G401 (cell line): Measurements from ENCODE around the gene MFN2. TPM values are rescaled to one million over a fixed set of nuclear protein-coding genes. Genes with fewer than 3 reads are reported as not detected.
"Not testable (repeated sequence)": the region's sequence is repeated elsewhere in the genome, so short reads cannot be mapped to it uniquely, and the experiment has no call there.

Source experiments
- DNase-seq: peaks from one replicate; pipeline ENCODE4 v3.0.0-alpha.2; 2015; ENCODE audit warnings: low spot score
- in situ Hi-C: cut with HindIII; loops from 2 replicates; pipeline ENCODE4 v1.10.0; 2016; ENCODE audit warnings: low sequenced_read_pairs, mixed read lengths
- total RNA-seq: library from RNA; depleted of rRNA; stranded (reverse); fragments of >200 nt; shearing (Covaris generic); gene quantifications from 2 replicates; pipeline ENCODE4 v1.2.3, GENCODE V29; 2014

The MFN2 gene
- total RNA-seq, 1 experiment from 2014 or later = 37.0 TPM

- no peak for DNase-seq
- in situ Hi-C loops = no loop called here
These were observed 10.2 kb downstream of the MFN2 start for GRCh38 chr1:11990303-11991032.

- in situ Hi-C loops = no loop called here
- no peak for DNase-seq
These were observed 11.9 kb downstream of the MFN2 start for GRCh38 chr1:11991969-11992676.

DNA sequence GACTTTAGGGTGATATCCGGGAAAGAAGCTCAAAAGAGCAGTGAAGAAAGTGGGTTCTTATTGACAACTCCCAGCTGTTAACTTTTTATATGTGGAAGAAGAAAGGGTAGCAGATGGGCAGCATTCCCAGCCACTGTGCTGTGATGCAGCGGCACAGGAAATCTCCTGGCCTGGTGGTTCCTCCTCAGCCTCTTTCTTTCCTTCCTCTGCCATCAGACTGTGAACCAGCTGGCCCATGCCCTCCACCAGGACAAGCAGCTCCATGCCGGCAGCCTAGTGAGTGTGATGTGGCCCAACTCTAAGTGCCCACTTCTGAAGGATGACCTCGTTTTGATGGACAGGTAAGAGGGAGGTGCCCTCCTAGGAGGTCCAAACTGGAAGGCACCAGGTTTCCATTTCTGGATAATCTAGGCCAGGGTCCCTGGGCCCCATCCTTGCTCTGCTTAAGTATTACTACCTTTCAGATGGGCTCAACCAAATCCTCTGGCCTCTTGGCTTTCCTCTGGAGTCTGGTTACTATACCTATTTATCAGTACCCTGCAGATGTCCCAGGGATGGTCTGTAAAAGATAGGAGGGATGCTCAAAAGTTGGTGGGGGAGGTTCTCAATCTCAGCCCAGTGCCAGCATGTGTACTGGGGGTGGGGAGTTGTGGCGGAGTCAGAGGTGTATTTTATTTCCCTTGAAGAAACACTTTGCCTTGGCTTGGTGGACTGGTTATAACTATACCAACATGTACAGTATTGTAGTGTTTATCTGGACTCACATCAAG lies 17.0 kb downstream of the MFN2 start:
- DNase-seq = no peak
- in situ Hi-C loops = no loop called here

DNA sequence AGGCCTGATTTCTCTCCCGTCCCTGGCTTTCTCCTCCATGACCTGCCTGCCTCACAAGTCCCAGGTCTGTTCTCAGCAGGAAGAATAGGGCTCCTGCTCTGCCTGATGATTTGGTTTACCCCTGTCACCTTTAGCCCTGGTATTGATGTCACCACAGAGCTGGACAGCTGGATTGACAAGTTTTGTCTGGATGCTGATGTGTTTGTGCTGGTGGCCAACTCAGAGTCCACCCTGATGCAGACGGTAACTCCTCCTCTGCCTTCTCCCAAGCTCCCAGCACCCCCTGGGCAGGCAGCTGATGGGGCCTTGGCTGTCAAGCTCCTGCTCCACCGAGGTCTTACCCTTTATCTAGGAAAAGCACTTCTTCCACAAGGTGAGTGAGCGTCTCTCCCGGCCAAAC lies 18.4 kb downstream of the MFN2 start:
- in situ Hi-C loops = no loop called here
- DNase-seq = no peak

GRCh38 chr1:11999236-11999635 lies 19.0 kb downstream of the MFN2 start:
- no peak for DNase-seq
- in situ Hi-C loops = no loop called here

- DNase-seq = peak; percentile 45
- in situ Hi-C loops = no loop called here
These were observed 21.1 kb downstream of the MFN2 start for GRCh38 chr1:12001249-12001917.

DNA sequence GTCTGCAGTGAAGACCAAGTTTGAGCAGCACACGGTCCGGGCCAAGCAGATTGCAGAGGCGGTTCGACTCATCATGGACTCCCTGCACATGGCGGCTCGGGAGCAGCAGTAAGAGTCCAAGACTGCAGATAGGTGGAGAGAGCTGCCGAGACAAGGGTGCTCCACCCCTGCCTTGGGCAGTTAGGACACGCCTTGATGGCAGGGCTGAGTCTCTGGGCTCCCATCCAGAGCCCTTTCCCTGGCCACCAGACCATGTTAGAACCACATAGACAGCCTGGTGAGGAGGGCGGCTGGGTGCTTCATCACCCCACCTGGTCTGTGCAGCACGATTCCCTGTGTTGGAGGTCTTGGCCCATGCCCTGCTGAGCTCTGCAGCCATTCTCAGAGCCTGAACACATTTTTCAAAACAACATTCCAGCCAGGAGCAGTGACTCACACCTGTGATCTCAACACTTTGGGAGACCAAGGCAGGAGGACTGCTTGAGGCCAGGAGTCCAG lies 21.8 kb downstream of the MFN2 start:
- in situ Hi-C loops = no loop called here
- DNase-seq = no peak

- in situ Hi-C loops = no loop called here
- DNase-seq = no peak
These were observed 23.5 kb downstream of the MFN2 start for GRCh38 chr1:12003762-12004161.

- in situ Hi-C loops = no loop called here
- peak; percentile 73 for DNase-seq
These were observed 25.4 kb downstream of the MFN2 start for GRCh38 chr1:12005488-12006166.

DNA sequence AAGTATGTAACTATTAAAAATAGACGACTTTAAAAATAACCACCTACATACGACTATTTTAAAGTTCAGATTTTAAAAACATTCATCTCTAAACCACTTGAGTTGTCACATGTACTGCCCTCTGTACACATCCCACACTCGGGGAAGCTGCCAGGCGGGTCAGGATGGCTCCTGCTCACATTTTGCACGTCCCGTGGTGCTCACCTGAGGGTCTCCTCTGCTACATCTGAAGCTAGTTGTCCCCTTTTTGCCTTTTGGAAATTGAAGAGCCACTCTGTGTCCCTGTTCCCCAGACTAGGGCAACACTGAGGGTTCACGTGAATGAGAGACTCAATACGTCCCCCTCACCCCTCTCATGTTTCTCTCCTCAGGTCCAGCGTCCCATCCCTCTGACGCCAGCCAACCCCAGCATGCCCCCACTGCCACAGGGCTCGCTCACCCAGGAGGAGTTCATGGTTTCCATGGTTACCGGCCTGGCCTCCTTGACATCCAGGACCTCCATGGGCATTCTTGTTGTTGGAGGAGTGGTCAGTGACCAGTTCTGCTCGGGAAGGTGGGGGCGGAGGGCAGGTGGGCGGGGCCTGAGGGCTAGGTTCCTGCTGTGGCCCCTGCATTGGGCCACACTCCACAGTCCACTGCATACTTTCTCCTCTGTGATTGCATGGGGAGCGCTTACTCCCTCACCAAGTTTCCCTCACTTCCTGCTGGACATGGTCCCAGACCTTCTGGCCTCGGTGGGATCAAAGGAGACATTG lies 26.1 kb downstream of the MFN2 start:
- in situ Hi-C loops = no loop called here
- no peak for DNase-seq

- no peak for DNase-seq
- in situ Hi-C loops = no loop called here
These were observed 27.0 kb downstream of the MFN2 start for GRCh38 chr1:12007204-12007603.

- in situ Hi-C loops, DNase-seq: not testable (repeated sequence)
These were observed 28.1 kb downstream of the MFN2 start for GRCh38 chr1:12008355-12008754.

DNA sequence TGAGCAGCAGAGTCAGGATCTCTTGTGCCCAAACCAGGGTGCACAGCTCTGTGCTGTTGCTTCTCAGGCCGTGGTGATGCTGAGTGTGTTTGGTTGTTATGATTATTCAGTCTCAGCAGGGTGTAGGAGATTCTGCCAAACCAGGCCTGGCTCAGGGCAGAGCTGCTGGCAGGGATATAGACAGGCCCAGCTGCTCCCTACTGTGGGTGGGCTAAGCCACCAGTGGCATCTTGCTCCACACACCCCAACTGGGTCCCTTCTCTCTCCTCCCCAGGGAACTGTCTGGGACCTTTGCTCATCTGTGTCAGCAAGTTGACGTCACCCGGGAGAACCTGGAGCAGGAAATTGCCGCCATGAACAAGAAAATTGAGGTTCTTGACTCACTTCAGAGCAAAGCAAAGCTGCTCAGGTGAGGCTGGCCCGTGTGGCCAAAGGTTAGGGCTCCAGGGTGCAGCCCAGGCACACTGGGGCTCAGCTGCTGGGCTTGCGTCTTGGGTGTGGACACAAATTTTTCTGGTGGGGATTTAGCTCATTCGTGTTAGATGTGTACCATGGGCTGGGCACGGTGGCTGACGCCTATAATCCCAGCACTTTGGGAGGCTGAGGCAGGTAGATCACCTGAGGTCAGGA lies 29.2 kb downstream of the MFN2 start:
- peak; percentile 74 for DNase-seq
- in situ Hi-C loops = no loop called here

- in situ Hi-C loops = no loop called here
- DNase-seq = no peak
These were observed 30.7 kb downstream of the MFN2 start for GRCh38 chr1:12010746-12011570.

- in situ Hi-C loops = no loop called here
- no peak for DNase-seq
These were observed 31.8 kb downstream of the MFN2 start for GRCh38 chr1:12011998-12012397.

DNA sequence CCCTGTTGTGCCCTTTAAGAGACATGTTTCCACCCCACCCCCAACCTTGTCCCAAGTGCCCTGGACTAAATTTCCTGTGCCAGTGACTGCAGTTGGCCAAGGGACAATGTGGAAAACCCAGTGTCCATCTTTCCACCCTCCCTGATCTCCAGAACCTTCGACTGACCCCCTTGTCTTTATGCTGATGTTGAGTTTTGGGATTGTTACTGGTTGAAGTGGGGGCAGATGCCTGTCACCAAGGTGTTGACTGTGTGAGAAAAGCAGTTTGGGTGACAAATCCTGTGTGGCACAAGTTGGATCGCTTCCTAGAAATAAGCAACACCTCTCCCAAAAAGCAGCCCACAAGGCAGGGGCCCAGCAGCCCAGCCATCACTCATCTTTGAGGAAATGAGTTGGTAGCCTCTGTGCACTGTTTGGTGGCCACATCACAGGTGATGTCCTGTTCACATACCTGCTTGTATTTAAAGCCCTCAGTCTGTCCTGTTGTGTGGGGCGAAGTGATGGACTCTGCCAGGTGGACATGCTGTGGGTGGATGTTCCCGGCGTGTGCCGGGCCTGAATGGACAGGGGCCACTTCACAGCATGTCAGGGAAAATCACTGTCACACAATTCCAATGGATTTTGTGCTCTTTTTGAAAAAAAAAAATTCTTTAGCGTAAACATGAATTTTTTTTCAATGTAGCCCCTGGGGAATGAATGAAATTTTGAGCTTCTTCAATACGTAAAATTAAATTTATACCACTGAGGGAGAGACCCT lies 32.5 kb downstream of the MFN2 start:
- in situ Hi-C loops = no loop called here
- DNase-seq = peak; percentile 64
